Tongue (tissue), 2 donors: ENCODE results near the gene NAA40. TPM values are rescaled to one million over a fixed set of nuclear protein-coding genes. Genes with fewer than 3 reads are reported as not detected.

Experiments used
- DNase-seq: peaks from one replicate; pipeline ENCODE4 v3.0.0-alpha.2; 2015
- total RNA-seq: library from RNA; depleted of rRNA; stranded (reverse); fragments of >200 nt; gene quantifications from one replicate; pipeline ENCODE4 v1.2.3, GENCODE V29; 2014

Gene NAA40
- 12.1 TPM for total RNA-seq

GRCh38 chr11:63938479-63939396 is at the start of gene NAA40:
TSS of gene NAA40 (plus strand) at chr11:63939002. CDS start at chr11:63939097, 95 bp downstream.
- peak; percentile 97 for DNase-seq

DNA sequence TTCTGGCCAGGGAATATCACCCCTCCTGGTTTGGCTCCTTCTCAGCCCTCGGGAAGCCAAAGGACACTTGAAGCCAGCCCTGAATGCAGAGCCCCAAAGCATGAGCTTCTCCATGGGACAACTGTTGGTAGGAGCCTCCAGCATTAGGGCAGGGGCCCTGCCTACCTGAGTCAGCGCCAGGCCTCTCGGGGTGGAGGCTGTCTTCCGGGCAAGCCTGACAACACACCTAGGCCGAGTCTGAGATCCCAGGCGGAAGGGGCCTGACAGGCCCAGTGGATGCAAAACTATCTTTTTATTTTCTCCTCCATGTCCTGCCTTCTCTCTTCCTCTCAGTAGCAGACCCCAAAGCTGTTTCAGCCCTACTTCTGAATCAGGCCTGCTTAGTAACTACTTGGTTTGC is 49.5 kb upstream of the NAA40 start:
- DNase-seq, result no peak

GRCh38 chr11:63890368-63890767 is 48.4 kb upstream of the NAA40 start:
- no peak for DNase-seq

DNA sequence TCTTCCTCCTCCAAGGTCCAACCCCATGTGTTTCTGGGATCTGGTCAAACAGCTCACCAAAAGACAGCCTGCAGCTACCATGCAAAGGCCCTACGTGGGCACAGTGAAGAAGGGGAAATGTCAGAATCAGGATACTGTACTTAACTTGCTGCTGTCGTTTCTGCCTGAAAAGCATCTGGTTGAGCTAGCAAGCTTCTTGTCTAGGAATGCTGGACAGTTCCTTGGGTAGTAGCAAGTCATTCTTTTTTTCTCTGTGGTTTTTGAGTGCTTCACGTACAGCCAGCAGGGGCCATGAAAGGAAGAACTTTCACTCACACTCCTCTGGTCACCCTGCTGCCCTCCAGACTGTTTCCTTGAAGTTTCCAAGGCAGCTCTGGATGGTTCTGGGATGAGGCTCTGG is 46.6 kb upstream of the NAA40 start:
- peak; percentile 24 for DNase-seq

GRCh38 chr11:63893355-63893754 is 45.4 kb upstream of the NAA40 start:
- DNase-seq, result no peak

DNA sequence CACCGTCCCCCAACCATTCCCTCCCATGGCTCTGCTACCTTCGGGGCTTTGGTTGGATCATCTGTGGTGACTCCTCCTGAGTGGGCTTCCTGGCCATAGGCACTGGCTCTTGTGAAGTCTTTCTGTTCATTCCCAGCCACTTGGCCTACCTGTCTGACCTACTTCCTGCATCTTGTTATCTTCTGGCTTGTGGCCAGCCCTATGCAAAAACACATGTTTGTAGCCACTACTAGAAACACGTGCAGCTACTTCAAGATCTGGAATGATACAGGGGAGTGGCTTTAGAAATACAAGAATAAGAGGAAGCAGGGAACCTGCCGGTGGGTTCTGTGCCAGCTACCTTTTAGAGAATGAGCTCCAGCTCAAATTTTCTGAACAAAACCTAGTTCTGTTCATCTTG is 42.7 kb upstream of the NAA40 start:
- DNase-seq, result no peak

GRCh38 chr11:63897459-63898146 is 41.2 kb upstream of the NAA40 start:
- DNase-seq, result no peak

DNA sequence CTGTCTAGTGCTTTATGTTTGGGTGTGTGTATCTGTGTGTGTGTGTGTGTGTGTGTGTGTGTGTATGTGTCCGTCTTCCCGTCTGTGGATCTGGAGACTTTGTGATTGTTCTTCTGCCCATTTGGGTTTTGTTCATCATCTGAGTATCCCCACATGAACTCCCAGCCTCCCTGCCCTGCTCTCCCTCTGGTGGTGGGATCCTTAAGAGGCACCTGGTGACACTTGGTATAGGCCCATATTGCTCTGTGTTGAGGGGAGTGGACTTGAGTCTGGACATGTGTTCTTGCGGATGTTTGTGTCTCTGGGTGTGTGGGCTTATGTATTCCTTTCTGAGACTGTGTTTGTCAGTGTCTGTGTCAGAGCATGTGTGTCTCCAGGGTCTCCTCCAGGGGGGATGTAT is 37.1 kb upstream of the NAA40 start:
- DNase-seq, result no peak

DNA sequence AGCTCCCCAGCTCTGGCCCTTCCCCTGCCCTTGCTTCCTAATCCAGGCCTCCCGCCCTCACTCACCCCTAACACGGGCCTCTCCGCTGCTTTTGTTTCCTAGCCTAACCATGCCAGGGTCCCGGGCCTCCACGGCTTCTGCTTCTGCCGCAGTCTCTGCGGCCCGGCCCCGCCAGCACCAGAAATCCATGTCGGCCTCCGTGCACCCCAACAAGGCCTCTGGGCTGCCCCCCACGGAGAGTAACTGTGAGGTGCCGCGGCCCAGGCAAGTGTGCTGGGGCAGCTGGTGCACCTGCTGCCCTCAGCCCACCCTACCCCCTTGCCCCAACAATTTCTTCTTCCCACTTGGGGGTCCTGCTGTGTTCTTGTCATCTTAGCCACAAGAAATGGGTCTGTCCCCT is 34.9 kb upstream of the NAA40 start:
- DNase-seq, result no peak

- DNase-seq, result no peak
Observed at GRCh38 chr11:63904743-63905142, 34.1 kb upstream of the NAA40 start.

DNA sequence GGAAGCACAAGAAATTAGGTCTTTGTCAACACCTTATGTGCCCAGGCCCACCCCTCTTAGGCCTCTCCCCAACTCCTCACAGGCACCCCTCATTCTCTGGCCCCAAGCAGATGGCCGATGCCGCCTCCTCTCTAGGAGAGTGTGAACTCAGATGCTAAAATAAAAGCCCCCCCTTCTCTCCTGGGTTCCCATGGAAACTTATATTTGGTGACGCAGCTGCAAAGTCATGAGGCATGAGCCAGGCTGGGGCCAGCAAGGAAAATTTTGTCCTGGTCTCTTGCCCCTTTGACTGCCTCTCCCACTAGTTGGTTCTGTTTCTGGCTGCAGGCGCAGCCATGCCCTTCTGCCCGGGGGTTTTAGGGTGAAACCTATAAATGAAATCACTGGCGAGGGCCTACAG is 33.6 kb upstream of the NAA40 start:
- DNase-seq, result no peak

DNA sequence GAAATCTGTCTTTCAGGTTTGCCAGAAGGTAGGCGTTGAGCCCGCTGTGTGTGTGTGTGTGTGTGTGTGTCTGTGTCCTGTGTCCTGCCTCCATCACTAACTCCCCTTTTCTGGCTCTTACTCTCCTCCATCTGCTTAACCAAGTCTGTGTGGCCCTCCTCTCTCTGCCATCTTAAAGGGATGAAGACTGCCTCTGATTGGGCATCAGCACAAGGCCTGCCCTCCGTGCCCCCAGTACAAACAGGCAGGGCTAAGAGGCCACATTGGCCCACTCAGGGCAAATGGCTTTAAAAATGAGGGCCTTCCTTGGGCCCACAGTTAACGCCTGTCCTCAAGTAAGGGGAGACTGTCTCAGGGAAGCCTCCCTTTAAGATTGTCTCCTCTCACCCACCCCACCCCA is 32.7 kb upstream of the NAA40 start:
- DNase-seq, result no peak

DNA sequence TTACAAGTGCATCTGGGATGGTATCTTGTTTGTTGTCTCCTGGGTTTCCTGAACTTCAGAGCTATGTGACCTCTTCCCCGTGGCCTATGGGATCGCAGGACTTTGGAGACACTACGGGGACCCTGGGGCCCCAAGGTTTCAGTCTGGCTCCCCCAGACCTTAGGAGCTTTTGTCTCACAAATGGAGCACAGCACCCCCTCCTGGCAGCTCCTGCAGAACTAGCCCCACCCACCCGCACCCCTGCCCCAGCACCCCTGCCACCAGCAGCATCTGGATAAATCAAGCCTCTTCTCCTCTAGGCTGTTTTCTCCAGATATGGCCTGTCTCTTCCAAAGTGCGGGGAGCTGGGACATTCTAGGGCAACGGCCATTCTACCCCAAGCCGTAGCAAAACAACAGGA is 32.2 kb upstream of the NAA40 start:
- no peak for DNase-seq

GRCh38 chr11:63907063-63907462 is 31.7 kb upstream of the NAA40 start:
- DNase-seq, result no peak

- no peak for DNase-seq
Observed at GRCh38 chr11:63907808-63908530, 30.8 kb upstream of the NAA40 start.

DNA sequence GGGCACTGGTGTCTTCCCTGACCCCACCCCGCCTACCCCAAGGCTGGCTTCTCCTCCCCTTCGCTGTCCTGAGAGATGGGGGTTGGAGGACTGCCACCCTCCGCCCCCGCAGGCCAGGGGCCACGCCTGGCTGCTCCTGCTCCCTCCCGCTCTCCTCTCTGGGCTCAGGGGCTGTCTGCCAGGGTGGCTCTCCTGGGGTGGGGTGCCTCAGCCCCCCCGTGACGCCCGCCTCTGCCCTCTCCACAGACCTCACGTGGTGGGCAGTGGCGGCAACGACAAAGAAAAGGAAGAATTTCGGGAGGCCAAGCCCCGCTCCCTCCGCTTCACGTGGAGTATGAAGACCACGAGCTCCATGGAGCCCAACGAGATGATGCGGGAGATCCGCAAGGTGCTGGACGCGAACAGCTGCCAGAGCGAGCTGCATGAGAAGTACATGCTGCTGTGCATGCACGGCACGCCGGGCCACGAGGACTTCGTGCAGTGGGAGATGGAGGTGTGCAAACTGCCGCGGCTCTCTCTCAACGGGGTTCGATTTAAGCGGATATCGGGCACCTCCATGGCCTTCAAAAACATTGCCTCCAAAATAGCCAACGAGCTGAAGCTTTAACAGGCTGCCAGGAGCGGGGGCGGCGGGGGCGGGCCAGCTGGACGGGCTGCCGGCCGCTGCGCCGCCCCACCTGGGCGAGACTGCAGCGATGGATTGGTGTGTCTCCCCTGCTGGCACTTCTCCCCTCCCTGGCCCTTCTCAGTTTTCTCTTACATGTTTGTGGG is 30.0 kb upstream of the NAA40 start:
- peak; percentile 39 for DNase-seq

- DNase-seq, result peak; percentile 73
Observed at GRCh38 chr11:63909591-63910506, 29.0 kb upstream of the NAA40 start.

DNA sequence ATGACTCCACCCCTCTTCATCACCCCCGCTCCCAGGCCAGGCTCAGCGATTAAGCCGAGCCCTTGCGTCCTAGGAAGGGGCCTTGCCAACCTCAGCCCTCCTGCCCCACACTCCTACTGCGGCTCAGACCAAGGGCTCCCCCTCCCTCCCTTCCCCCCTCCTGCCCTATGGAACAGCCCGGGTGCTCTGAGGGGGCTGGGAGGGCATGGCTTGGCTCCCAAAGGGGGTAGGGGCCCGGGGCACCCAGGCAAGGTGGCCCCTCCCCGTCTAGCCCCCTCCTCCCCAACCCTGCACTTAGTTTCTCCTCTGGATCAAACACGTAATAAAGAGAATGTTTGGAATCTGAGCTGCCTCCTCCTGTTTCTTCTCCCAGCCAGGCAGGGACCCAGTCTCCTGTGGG is 28.1 kb upstream of the NAA40 start:
- DNase-seq, result no peak

- no peak for DNase-seq
Observed at GRCh38 chr11:63911440-63911839, 27.4 kb upstream of the NAA40 start.

DNA sequence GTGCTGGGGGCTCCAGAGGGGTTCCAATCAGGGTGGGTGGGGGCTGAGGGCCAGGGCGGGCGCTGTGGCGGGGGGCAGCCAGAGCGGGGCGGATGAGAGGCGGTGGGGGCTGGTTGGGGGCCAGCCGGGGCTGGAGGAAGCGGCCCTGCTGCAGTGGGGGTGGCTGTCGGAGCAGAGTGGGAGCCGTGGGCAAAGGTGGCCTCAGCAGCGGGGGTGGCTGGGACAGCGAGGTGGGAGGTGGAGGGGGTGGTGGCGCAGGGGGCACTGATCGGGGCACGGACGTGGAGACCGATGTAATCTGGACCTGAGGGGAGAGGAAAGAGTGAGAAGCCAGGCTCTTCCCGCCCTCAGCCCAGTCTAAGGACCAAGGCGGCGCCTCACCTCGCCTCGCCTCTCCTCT is 26.9 kb upstream of the NAA40 start:
- DNase-seq, result no peak

DNA sequence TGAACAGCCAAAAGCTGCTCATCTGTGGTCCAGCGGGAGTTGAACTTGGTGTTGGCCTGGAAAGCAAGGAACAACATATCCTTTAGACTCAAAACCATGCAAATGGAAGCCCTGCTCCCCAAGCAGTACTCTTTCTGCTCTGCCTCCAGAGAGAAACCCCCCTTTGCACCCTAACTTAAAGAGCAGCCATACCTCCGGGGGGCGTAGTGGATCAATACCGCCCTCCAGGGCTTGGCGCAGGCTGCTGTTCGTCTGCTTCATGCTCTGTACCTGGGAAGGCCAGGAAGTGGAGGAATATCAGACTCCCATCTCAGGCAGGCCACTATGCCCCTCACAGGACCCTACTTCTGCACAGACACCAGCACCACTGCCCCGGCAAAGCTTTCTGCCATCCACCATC is 26.1 kb upstream of the NAA40 start:
- DNase-seq, result no peak
